CD4-positive, alpha-beta T cell treated with Interleukin-17A for 4 hours (primary cell): ENCODE measurements around the gene TWNK.
A peak's percentile ranks its signal among the peaks of the same experiment; 100 is the strongest.
"Not testable (repeated sequence)": the region's sequence is repeated elsewhere in the genome, so short reads cannot be mapped to it uniquely, and the experiment has no call there.

ENCODE experiments used
- DNase-seq: peaks from one replicate; pipeline ENCODE4 v3.0.0-alpha.2; 2020; ENCODE audit warnings: mixed read lengths

Gene TWNK

DNA sequence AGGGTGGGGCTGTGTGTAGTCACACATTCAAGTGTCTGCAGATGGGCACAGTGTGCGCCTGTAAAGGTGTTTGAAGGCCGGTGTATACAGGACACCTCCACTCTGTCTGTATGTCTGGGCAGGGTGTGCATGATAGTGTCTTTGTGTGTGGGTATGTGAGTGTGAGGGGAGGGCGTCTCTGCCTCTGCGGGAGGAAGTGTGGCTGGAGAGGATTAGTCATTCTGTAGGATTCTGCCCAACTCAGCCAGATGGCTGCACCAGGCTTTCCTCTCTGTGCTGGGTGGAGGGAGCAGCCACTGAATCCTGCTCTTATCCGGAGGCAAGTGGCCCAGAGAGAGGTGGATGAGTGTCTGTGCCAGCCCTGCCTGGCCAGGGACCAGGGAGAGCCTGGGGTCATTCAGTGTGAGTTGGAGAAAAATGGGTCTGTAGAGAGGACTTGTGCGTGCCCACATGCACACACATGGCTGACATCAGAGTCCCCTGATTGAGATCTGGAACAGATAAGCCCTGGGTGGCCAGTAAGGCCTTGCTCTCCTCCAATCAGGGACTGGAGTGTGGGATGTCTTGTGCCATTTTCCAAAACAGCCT, 45.4 kb downstream of the TWNK start:
- DNase-seq, result peak; percentile 74

DNA sequence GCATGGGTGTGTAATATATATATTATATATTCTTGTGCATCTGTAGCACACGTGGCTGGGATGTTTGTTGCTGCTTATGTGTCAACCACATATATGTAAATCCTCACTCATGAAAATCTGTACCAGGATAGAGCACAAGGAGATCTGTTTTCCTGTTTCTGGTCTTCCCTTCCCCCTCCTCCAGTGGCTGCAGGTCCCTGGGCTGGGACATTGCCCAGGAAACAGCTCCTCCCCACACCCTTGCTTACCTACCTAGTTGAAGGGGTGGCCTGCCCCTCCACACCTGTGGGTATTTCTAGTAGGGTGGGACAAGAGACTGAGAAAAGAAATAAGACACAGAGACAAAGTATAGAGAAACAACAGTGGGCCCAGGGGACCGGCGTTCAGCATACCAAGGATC, 45.9 kb downstream of the TWNK start:
- no peak for DNase-seq

DNA sequence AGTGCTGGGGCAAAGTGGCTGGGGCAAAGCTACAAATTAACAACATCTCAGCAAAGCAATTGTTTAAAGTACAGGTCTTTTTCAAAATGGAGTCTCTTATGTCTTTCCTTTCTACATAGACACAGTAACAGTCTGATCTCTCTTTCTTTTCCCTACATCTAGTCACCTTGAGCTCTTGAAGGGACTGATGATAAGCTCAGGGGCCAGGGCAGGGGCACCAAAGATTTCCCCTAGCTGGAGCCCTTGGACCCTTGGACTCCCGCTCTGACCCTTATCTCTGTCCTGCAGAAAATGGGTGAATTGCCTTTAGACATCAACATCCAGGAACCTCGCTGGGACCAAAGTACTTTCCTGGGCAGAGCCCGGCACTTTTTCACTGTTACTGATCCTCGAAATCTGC, 47.1 kb downstream of the TWNK start:
- not testable (repeated sequence) for DNase-seq

- no peak for DNase-seq
Observed at GRCh38 chr10:101035314-101035713, 48.0 kb downstream of the TWNK start.

GRCh38 chr10:101035916-101036702, 48.8 kb downstream of the TWNK start:
- DNase-seq, result no peak

GRCh38 chr10:101036726-101037125, 49.4 kb downstream of the TWNK start:
- DNase-seq, result no peak

- no peak for DNase-seq
Observed at GRCh38 chr10:101038484-101038883, 51.1 kb downstream of the TWNK start.

GRCh38 chr10:101040061-101040460, 52.7 kb downstream of the TWNK start:
- no peak for DNase-seq

DNA sequence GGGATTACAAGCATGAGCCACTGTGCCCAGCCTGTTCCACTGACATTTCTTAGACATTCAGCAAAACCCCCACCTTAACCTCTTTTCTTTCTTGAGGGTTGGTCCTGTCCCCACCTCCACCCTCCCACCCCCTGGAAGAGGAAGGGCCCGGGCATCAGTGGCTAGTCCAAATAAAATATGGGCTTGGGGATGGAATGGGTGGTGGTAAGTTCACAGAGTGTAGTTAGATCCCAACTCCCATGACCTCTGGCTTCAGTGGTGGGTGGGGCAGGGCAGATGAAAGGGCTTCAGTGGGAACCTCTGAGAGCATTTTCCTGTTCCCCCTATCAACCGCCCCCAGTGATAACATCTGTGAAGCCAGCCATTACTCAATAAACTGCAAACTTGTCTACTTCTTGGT, 53.5 kb downstream of the TWNK start:
- no peak for DNase-seq

DNA sequence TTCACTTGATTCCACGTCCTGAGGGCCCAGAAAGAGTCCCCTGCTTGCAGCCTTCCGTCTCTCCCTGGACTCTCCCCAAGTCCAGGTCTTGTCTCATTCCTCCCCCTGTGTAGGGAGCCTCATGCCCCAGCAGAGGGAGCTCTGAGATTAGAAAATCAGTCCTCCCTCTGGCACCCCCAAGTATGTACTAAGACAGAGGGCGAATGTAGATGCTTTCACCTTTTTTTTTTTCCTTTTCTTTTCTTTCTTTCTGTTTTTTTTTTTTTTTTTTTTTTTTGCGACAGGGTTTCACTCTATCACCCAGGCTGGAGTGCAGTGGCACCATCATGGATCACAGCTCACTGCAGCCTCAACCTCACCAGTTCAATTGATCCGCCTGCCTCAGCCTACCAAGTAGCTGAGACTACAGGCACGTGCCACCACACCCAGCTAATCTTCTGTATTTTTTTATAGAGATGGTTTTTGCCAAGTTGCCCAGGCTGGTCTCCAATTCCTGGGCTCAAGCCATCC, 54.0 kb downstream of the TWNK start:
- DNase-seq, result peak; percentile 81

DNA sequence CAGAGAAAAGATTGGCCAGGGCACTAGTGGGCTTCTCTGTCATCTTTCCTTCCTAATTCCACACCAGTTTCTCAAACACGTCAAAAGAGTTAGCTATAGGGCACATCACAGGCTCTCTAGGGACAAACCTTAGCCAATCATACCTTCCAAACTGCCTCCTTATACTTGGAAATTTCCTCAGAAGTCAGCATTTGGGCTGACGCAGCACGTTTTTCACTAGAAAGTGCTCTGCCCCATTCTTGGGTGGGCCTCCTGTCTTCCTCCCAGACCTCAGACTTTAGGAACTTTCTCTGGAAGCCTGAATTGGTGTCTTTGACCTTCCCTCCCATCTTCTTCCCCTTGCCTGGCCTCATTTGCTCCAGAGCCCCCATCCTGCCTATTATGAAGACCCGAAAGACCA, 54.8 kb downstream of the TWNK start:
- DNase-seq, result no peak

DNA sequence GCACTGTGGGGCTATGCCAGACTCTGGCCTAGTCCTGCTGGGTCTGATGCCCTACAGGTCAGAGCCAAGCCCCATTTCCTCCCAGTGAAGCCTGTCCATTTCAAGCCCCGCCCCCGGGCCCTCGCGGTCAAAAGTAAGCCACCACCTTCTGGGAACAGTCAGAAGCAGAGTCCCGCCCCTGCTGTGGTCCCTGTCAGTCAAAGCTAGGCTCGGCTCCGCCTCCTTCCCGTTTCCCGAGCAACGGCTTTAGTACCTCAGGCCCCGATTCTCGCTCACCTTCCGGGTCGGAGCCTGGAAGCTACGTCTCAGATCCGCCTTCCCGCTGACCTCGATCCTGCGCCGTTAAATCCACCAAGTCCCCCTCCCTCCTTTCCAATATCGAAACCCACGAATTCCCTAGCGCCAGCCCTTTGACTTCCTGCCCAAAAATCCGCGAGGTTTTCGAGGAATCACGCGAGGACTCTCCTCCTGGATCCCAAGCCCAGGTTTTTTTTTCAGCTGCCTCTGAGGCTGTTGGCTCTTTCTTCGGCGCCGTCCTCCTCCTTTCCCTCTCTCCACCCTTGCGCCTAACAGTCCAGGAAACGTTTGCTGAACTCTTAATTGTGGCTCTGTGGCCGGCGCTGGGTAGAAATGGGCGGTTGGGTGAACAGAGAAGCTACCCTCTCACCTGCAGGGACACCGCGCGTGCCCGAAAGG, 55.5 kb downstream of the TWNK start:
- peak; percentile 93 for DNase-seq

DNA sequence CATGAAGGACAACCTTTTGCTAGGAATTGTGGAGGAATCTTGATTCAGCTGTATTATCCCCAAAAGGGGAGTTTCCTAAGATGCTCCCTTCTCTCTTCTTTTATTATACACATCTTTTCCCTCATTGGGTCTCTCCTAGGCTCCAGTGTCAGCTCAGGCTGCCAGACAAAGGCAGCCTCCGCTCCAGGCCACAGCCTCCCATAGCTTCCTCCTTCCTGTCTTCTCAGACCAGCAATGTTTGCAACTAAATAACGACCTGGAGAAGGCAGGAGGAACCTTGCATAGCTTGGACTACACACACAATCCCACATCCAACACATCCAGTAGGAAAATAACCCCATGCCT, 56.0 kb downstream of the TWNK start:
- no peak for DNase-seq
